Measurements from ENCODE around the gene TMEM135. TPM values are rescaled to one million over a fixed set of nuclear protein-coding genes. Genes with fewer than 3 reads are reported as not detected.

TMEM135 gene
- polyA plus RNA-seq, 1 of the 3 experiments (the other 2 are of a cell fraction): 3.0 TPM

DNA sequence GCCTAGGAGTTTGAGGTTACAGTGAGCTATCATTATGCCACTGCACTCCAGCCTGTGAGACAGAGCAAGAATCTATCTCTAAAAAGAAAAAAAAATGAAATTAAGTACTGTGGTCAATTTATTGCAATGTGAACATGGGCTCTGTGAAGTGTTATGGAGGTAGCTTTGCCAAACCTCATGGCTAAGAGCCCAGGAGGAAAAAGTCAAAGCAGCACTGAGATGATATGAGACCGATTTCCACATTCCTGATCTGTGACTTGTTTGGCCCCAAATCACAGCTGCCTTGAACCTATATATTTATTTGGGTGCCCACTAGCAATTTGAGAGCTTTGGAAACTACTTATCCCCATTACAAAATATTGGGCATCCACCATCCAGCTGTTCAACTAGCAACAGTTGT lies 29.8 kb upstream of the TMEM135 start:
- no peak overlapping the region for H3K4me3 ChIP-seq (ENCODE audit: low read depth in 2 of 2, low read length in 1 of 2)
- no peaks in the 10 kb centered on the region for H3K79me2 ChIP-seq (ENCODE audit: insufficient read depth)
- 33% methylated on average over 1 of the region's 1 CpG for WGBS (ENCODE audit: low lambda C conversion rate)
- H3K9me3 ChIP-seq: no peaks in the 10 kb centered on the region
- H3K27me3 ChIP-seq (ENCODE audit: insufficient read depth): no peaks in the 10 kb centered on the region
- H3K4me1 ChIP-seq (ENCODE audit: control insufficient read depth in 1 of 2, insufficient read depth in 2 of 2, low read depth in 1 of 2, low read length in 1 of 2): no peaks in the 10 kb centered on the region
- H3K9me2 ChIP-seq: no peaks in the 10 kb centered on the region
- no peaks in the 10 kb centered on the region for H3F3A ChIP-seq (replicated peaks; ENCODE audit: insufficient read depth)
- TF ChIP-seq NFIC (IDR thresholded peaks at IDR 0.05; ENCODE audit: borderline replicate concordance): peak; percentile 27; the same call in 1 of the 2 replicates
- TF ChIP-seq, protein P1, sequence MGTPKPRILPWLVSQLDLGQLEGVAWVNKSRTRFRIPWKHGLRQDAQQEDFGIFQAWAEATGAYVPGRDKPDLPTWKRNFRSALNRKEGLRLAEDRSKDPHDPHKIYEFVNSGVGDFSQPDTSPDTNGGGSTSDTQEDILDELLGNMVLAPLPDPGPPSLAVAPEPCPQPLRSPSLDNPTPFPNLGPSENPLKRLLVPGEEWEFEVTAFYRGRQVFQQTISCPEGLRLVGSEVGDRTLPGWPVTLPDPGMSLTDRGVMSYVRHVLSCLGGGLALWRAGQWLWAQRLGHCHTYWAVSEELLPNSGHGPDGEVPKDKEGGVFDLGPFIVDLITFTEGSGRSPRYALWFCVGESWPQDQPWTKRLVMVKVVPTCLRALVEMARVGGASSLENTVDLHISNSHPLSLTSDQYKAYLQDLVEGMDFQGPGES (IDR thresholded peaks at IDR 0.05; ENCODE audit: low read depth, low read length): no peak
- no peak overlapping the region for H3K4me2 ChIP-seq
- no peak overlapping the region for H3K27ac ChIP-seq (ENCODE audit: low read depth in 2 of 2, low read length in 1 of 2)
- ChIA-PET POLR2A (no interaction called here), CTCF (interaction anchor here (1.1 kb wide), 1 partner anchor 89 kb away, joined by 3 read pairs; no protein-coding TSS in a partner anchor)
- DNase-seq: no peak
- H2AFZ ChIP-seq (ENCODE audit: low read depth): no peak overlapping the region
- H4K20me1 ChIP-seq (ENCODE audit: insufficient read depth): no peaks in the 10 kb centered on the region
- no peak overlapping the region for H3K9ac ChIP-seq
- H3K36me3 ChIP-seq (replicated peaks in 1 of 2; ENCODE audit: control insufficient read depth in 1 of 2, insufficient read depth in 2 of 2, low read length in 1 of 2): no peaks in the 10 kb centered on the region

DNA sequence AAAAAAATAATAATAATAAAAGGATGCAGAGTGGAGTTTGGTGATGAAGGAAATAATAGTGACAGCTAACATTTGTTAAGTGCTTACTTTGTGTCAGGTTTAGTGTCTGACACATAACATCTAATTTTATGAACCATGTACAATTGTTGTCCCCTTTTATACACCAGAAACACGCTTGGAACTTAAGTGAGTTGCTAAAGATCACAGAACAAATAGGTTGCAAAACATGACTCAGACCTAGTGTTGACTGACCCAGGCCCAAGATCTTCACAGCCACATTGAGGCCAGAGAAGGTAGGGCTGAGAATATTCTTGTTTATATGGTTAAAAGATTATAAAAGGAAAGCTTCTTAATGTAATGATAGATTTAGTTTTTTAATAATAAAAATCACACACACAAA lies 25.6 kb upstream of the TMEM135 start:
- no peak overlapping the region for H3K27ac ChIP-seq (ENCODE audit: low read depth in 2 of 2, low read length in 1 of 2)

DNA sequence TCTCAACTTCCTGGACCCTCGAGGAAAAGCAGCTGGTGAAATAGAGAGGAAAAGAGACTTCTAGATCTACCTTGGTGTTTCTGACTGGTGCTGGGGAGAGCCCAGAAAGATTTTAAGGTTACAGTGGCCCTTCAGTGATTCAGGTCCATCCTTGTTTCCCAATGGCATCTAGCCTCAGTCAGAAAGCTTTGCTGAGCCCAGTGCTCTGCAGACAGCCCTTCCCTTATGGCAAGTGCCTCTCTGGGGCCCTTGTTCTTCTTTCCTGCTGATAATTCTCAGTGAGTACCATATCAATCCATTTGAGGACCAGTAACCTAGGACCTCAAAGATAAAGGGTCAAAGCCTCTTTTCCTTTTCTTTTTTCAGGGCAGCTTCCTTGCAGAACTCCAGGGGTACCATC lies 25.1 kb upstream of the TMEM135 start:
- 29% methylated on average over 1 of the region's 1 CpG for WGBS (ENCODE audit: low lambda C conversion rate)
- no peaks in the 10 kb centered on the region for H3K79me2 ChIP-seq (ENCODE audit: insufficient read depth)
- no peak for DNase-seq
- CTCF ChIA-PET: interaction anchor here (0.8 kb wide), 1 partner anchor 85 kb away, joined by 3 read pairs; no protein-coding TSS in a partner anchor
- H3K9me2 ChIP-seq: no peaks in the 10 kb centered on the region
- no peaks in the 10 kb centered on the region for H3K9me3 ChIP-seq
- no peak overlapping the region for H3K9ac ChIP-seq
- H3K4me2 ChIP-seq: no peak overlapping the region
- H3K36me3 ChIP-seq (replicated peaks in 1 of 2; ENCODE audit: control insufficient read depth in 1 of 2, insufficient read depth in 2 of 2, low read length in 1 of 2): no peaks in the 10 kb centered on the region
- H3K27ac ChIP-seq (ENCODE audit: low read depth in 2 of 2, low read length in 1 of 2): no peak overlapping the region
- no peak overlapping the region for H2AFZ ChIP-seq (ENCODE audit: low read depth)
- TF ChIP-seq FOSL2 (IDR thresholded peaks at IDR 0.05; ENCODE audit: borderline replicate concordance, low read depth): no peak
- TF ChIP-seq, protein P1 (IDR thresholded peaks at IDR 0.05; ENCODE audit: low read depth, low read length): no peak
- H3K27me3 ChIP-seq (ENCODE audit: insufficient read depth): no peaks in the 10 kb centered on the region
- H3K4me1 ChIP-seq (ENCODE audit: control insufficient read depth in 1 of 2, insufficient read depth in 2 of 2, low read depth in 1 of 2, low read length in 1 of 2): no peaks in the 10 kb centered on the region
- no peaks in the 10 kb centered on the region for H4K20me1 ChIP-seq (ENCODE audit: insufficient read depth)
- no peak overlapping the region for H3K4me3 ChIP-seq (ENCODE audit: low read depth in 2 of 2, low read length in 1 of 2)
- POLR2A ChIA-PET: no interaction called here
- H3F3A ChIP-seq (replicated peaks; ENCODE audit: insufficient read depth): no peaks in the 10 kb centered on the region

More for the DNA sequence above, 25.6 kb upstream of the TMEM135 start:
- WGBS (ENCODE audit: low lambda C conversion rate): 53% methylated on average over 1 of the region's 1 CpG
- no peaks in the 10 kb centered on the region for H3K27me3 ChIP-seq (ENCODE audit: insufficient read depth)
- POLR2A ChIA-PET: no interaction called here
- H3F3A ChIP-seq (replicated peaks; ENCODE audit: insufficient read depth): no peaks in the 10 kb centered on the region
- no peak for DNase-seq
- TF ChIP-seq EZH2phosphoT487 (IDR thresholded peaks at IDR 0.05; ENCODE audit: borderline replicate concordance, low read depth) (no peak), CHD2 (IDR thresholded peaks at IDR 0.05; ENCODE audit: low read length, partially characterized antibody) (no peak), JUND (IDR thresholded peaks at IDR 0.05) (no peak), YY1 (IDR thresholded peaks at IDR 0.05; ENCODE audit: low read depth) (no peak), MXI1 (IDR thresholded peaks at IDR 0.05; ENCODE audit: low read depth, low read length) (no peak), RAD21 (IDR thresholded peaks at IDR 0.05; ENCODE audit: low read length) (no peak), TAF1 (IDR thresholded peaks at IDR 0.05; ENCODE audit: borderline replicate concordance, low read depth, low read length) (no peak), POLR2AphosphoS5 (IDR thresholded peaks at IDR 0.05; ENCODE audit: low read depth, low read length) (no peak)
- TF ChIP-seq, protein P2, sequence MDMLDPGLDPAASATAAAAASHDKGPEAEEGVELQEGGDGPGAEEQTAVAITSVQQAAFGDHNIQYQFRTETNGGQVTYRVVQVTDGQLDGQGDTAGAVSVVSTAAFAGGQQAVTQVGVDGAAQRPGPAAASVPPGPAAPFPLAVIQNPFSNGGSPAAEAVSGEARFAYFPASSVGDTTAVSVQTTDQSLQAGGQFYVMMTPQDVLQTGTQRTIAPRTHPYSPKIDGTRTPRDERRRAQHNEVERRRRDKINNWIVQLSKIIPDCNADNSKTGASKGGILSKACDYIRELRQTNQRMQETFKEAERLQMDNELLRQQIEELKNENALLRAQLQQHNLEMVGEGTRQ (IDR thresholded peaks at IDR 0.05; ENCODE audit: borderline replicate concordance, low read depth, low read length): no peak
- H4K20me1 ChIP-seq (ENCODE audit: insufficient read depth): no peaks in the 10 kb centered on the region
- CTCF ChIA-PET: interaction anchor here (0.7 kb wide), 1 partner anchor 28 kb away, joined by 3 read pairs; no protein-coding TSS in a partner anchor
- H3K4me1 ChIP-seq (ENCODE audit: control insufficient read depth in 1 of 2, insufficient read depth in 2 of 2, low read depth in 1 of 2, low read length in 1 of 2): no peaks in the 10 kb centered on the region
- H2AFZ ChIP-seq (ENCODE audit: low read depth): no peak overlapping the region
- no peaks in the 10 kb centered on the region for H3K36me3 ChIP-seq (replicated peaks in 1 of 2; ENCODE audit: control insufficient read depth in 1 of 2, insufficient read depth in 2 of 2, low read length in 1 of 2)
- H3K9me3 ChIP-seq: no peaks in the 10 kb centered on the region
- H3K4me2 ChIP-seq: no peak overlapping the region
- H3K4me3 ChIP-seq (ENCODE audit: low read depth in 2 of 2, low read length in 1 of 2): no peak overlapping the region
- no peaks in the 10 kb centered on the region for H3K79me2 ChIP-seq (ENCODE audit: insufficient read depth)
- H3K9ac ChIP-seq: no peak overlapping the region
- no peaks in the 10 kb centered on the region for H3K9me2 ChIP-seq

All from SK-N-SH (cell line).